ENCODE data around the gene CHADL.

The CHADL gene

GRCh38 chr22:41285820-41286638 is 45.3 kb upstream of the CHADL start, which contains the start of gene RANGAP1 (continued):
- peak; percentile 82 for TF ChIP-seq ZBTB26 (tag by site-specific recombination; optimal IDR thresholded peaks at IDR 0.05)
- TF ChIP-seq SP2 (tag by site-specific recombination; IDR thresholded peaks at IDR 0.05) = peak; percentile 90
- TF ChIP-seq, protein P1, sequence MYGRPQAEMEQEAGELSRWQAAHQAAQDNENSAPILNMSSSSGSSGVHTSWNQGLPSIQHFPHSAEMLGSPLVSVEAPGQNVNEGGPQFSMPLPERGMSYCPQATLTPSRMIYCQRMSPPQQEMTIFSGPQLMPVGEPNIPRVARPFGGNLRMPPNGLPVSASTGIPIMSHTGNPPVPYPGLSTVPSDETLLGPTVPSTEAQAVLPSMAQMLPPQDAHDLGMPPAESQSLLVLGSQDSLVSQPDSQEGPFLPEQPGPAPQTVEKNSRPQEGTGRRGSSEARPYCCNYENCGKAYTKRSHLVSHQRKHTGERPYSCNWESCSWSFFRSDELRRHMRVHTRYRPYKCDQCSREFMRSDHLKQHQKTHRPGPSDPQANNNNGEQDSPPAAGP (tag by site-specific recombination; IDR thresholded peaks at IDR 0.05) = no peak
- no peak for TF ChIP-seq ZNF133 (tag by site-specific recombination; IDR thresholded peaks at IDR 0.05)
- no peak for TF ChIP-seq OVOL3 (tag by site-specific recombination; IDR thresholded peaks at IDR 0.05)
- TF ChIP-seq SP3 (tag by site-specific recombination; IDR thresholded peaks at IDR 0.05) = peak; percentile 94
- no peak for TF ChIP-seq ZNF837 (tag by site-specific recombination; IDR thresholded peaks at IDR 0.05)
- TF ChIP-seq, protein P2, sequence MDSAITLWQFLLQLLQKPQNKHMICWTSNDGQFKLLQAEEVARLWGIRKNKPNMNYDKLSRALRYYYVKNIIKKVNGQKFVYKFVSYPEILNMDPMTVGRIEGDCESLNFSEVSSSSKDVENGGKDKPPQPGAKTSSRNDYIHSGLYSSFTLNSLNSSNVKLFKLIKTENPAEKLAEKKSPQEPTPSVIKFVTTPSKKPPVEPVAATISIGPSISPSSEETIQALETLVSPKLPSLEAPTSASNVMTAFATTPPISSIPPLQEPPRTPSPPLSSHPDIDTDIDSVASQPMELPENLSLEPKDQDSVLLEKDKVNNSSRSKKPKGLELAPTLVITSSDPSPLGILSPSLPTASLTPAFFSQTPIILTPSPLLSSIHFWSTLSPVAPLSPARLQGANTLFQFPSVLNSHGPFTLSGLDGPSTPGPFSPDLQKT (IDR thresholded peaks at IDR 0.05; ENCODE audit: borderline replicate concordance, low read depth, low read length) = no peak
- no peak for TF ChIP-seq FEZF1 (tag by site-specific recombination; IDR thresholded peaks at IDR 0.05)
- TF ChIP-seq RBAK (tag by site-specific recombination; IDR thresholded peaks at IDR 0.05) = no peak
- no peak for TF ChIP-seq ZNF768 (tag by site-specific recombination; IDR thresholded peaks at IDR 0.05)
- peak; percentile 53; the same call in 1 of the 2 replicates for TF ChIP-seq ZXDB (tag by site-specific recombination; IDR thresholded peaks at IDR 0.05)
- no peak for TF ChIP-seq ZNF2 (tag by site-specific recombination; IDR thresholded peaks at IDR 0.05)
- no peak for TF ChIP-seq ZNF362 (tag by site-specific recombination; IDR thresholded peaks at IDR 0.05)
- peak; percentile 33; the same call in 1 of the 2 replicates for TF ChIP-seq ZNF629 (tag by site-specific recombination; IDR thresholded peaks at IDR 0.05)
- no peak for TF ChIP-seq ZNF202 (tag by site-specific recombination; IDR thresholded peaks at IDR 0.05; ENCODE audit: borderline replicate concordance)
- TF ChIP-seq ZNF169 (tag by site-specific recombination; IDR thresholded peaks at IDR 0.05) = no peak
- peak; percentile 73; the same call in 1 of the 2 replicates for TF ChIP-seq REPIN1 (tag by site-specific recombination; IDR thresholded peaks at IDR 0.05; ENCODE audit: low read depth)
- TF ChIP-seq ZNF585B (tag by site-specific recombination; IDR thresholded peaks at IDR 0.05) = no peak
- TF ChIP-seq ZNF843 (tag by site-specific recombination; IDR thresholded peaks at IDR 0.05) = no peak
- peak; percentile 61; the same call in 1 of the 2 replicates for TF ChIP-seq REST (tag by site-specific recombination; IDR thresholded peaks at IDR 0.05)
- no peak for TF ChIP-seq ZNF747 (tag by site-specific recombination; IDR thresholded peaks at IDR 0.05)
- no peak for TF ChIP-seq ZNF239 (tag by site-specific recombination; IDR thresholded peaks at IDR 0.05)
- TF ChIP-seq OSR2 (tag by site-specific recombination; IDR thresholded peaks at IDR 0.05) = no peak
- no peak for TF ChIP-seq ZNF423 (tag by site-specific recombination; IDR thresholded peaks at IDR 0.05)
- peak; percentile 2 for TF ChIP-seq KLF10 (tag by site-specific recombination; IDR thresholded peaks at IDR 0.05)
- TF ChIP-seq ZNF654 (tag by site-specific recombination; IDR thresholded peaks at IDR 0.05; ENCODE audit: low read depth) = no peak
- TF ChIP-seq ZNF558 (tag by site-specific recombination; IDR thresholded peaks at IDR 0.05) = no peak
- no peak; the same call in 1 of the 2 replicates for TF ChIP-seq SP7 (tag by site-specific recombination; IDR thresholded peaks at IDR 0.05)
- TF ChIP-seq BCL6B (tag by site-specific recombination; IDR thresholded peaks at IDR 0.05) = no peak
- TF ChIP-seq ZNF114 (tag by site-specific recombination; IDR thresholded peaks at IDR 0.05) = no peak

Data from HEK293 (cell line).